K562 (cell line): ENCODE measurements around the gene RPL9. TPM values are rescaled to one million over a fixed set of nuclear protein-coding genes. Genes with fewer than 3 reads are reported as not detected.

ENCODE experiments used
- ETV6 ChIP-seq, 3 experiments: fragments of 150-350 bp in 1 of 3; sonication (generic) in 1 of 3; formaldehyde crosslinking in 1 of 3; IDR thresholded peaks; 2 replicates each; pipeline versions ENCODE4 v1.6.1 to v1.8.0; 2014 to 2022; ENCODE audit warnings: borderline replicate concordance in 2 of 3, low read depth in 2 of 3, antibody characterized with exemption in 1 of 3, low read length in 1 of 3, mild to moderate bottlenecking in 1 of 3, missing genetic modification reagents in 1 of 3
- FOXK1 ChIP-seq: sonication (generic); formaldehyde crosslinking; IDR thresholded peaks from 2 replicates; pipeline ENCODE4 v1.8.0; 2022; ENCODE audit warnings: missing genetic modification reagents, mild to moderate bottlenecking, borderline replicate concordance
- FUS ChIP-seq: fragments of 200-400 bp; formaldehyde crosslinking; optimal IDR thresholded peaks from 2 replicates; pipeline ENCODE3; 2017; ENCODE audit warnings: low read depth, low read length
- GATA2 ChIP-seq: sonication (generic); formaldehyde crosslinking; IDR thresholded peaks from 2 replicates; pipeline ENCODE4 v1.4.0; 2020; ENCODE audit warnings: mild to moderate bottlenecking, missing genetic modification reagents
- MAFF ChIP-seq: IDR thresholded peaks from 2 replicates; pipeline ENCODE4 v1.6.1; 2012; ENCODE audit warnings: low read length, improper control_type of control experiment
- MCM3 ChIP-seq: fragments of 450-650 bp; IDR thresholded peaks from 2 replicates; pipeline ENCODE4 v1.6.1; 2016
- MEF2A ChIP-seq: IDR thresholded peaks from 2 replicates; pipeline ENCODE4 v1.6.1; 2011; ENCODE audit warnings: low read depth, mild to moderate bottlenecking, low read length, moderate library complexity; ENCODE audit not compliant: control insufficient read depth
- NCOR1 ChIP-seq: fragments of 450-650 bp; IDR thresholded peaks from 2 replicates; pipeline ENCODE4 v1.6.1; 2016; ENCODE audit warnings: mild to moderate bottlenecking, moderate library complexity
- NR2C2 ChIP-seq, 2 experiments: fragments of 200-800 bp in 1 of 2; sonication (Bioruptor generic) in 1 of 2; sonication (generic) in 1 of 2; formaldehyde crosslinking in 1 of 2; IDR thresholded peaks; 2 replicates each; pipeline versions ENCODE4 v1.6.1 to v1.8.0; 2016 to 2022; ENCODE audit warnings: mild to moderate bottlenecking in 1 of 2, missing compliant biosample characterization in 1 of 2, missing genetic modification characterization in 1 of 2, missing genetic modification reagents in 1 of 2
- SOX6 ChIP-seq: fragments of 450-650 bp; IDR thresholded peaks from 2 replicates; pipeline ENCODE4 v1.6.1; 2014; ENCODE audit warnings: mild to moderate bottlenecking
- THRAP3 ChIP-seq: fragments of 450-650 bp; IDR thresholded peaks from 2 replicates; pipeline ENCODE4 v1.6.1; 2016; ENCODE audit warnings: mild to moderate bottlenecking, inconsistent platforms, borderline replicate concordance
- XRCC5 ChIP-seq: fragments of 200-400 bp; formaldehyde crosslinking; IDR thresholded peaks from 2 replicates; pipeline ENCODE4 v1.6.1; 2017; ENCODE audit warnings: low read depth, mild to moderate bottlenecking, low read length
- ZNF140 ChIP-seq: fragments of 250-450 bp; sonication (Bioruptor Pico); IDR thresholded peaks from 2 replicates; pipeline ENCODE4 v1.8.0; 2021; ENCODE audit warnings: moderate library complexity, mild to moderate bottlenecking, inconsistent platforms
- polyA plus RNA-seq, 8 experiments: library from polyadenylated mRNA; depleted of rRNA in 4 of 8; stranded (reverse) in 5 of 8; unstranded in 3 of 8; fragments of >200 nt; fragmentation: Nextera tagmentation in 2 of 8; fragmentation: Illumina TruSeq in 1 of 8; extraction: Ambion mirVana in 2 of 8; extraction: Trizol in 1 of 8; gene quantifications; 2 replicates each; pipeline versions ENCODE4 v1.2.1 to v1.2.3, GENCODE V29; 2011 to 2014; ENCODE audit warnings: inconsistent platforms in 1 of 8, missing spikeins in 1 of 8
- total RNA-seq, 7 experiments: library from RNA; depleted of rRNA in 6 of 7; stranded (reverse); fragments of >200 nt in 6 of 7; fragmentation: Illumina TruSeq in 2 of 7; extraction: Trizol in 2 of 7; gene quantifications; 2 replicates each; pipeline versions ENCODE4 v1.2.1 to v1.2.3, GENCODE V29; 2011 to 2021; ENCODE audit warnings: low replicate concordance in 1 of 7
- TF ChIP-seq, protein P1 (sequence below): fragments of 250-450 bp; sonication (Bioruptor Pico); IDR thresholded peaks from 2 replicates; pipeline ENCODE4 v1.9.0; 2021; ENCODE audit warnings: mild to moderate bottlenecking, inconsistent platforms
- TF ChIP-seq, protein P2 (sequence below): fragments of 450-650 bp; formaldehyde crosslinking; IDR thresholded peaks from 2 replicates; pipeline ENCODE4 v1.4.0; 2020; ENCODE audit warnings: mild to moderate bottlenecking, moderate library complexity
- TF ChIP-seq, protein P3 (sequence below): sonication (generic); formaldehyde crosslinking; IDR thresholded peaks from 2 replicates; pipeline ENCODE4 v1.8.0; 2022; ENCODE audit warnings: mild to moderate bottlenecking, missing genetic modification reagents
- TF ChIP-seq, protein P4 (sequence below): fragments of 450-650 bp; formaldehyde crosslinking; IDR thresholded peaks from 2 replicates; pipeline ENCODE4 v1.4.0; 2020; ENCODE audit warnings: mild to moderate bottlenecking, moderate library complexity
- TF ChIP-seq, protein P5 (sequence below): fragments of 250-450 bp; sonication (Bioruptor Pico); IDR thresholded peaks from 2 replicates; pipeline ENCODE4 v1.4.0; 2020; ENCODE audit warnings: mild to moderate bottlenecking, moderate library complexity

The RPL9 gene
- total and polyA plus RNA-seq, 9 of the 15 experiments (the other 6 are each of a cell fraction or from before 2014, with no cell fraction given) = 1,925 to 5,178 (median 3,033) TPM

DNA sequence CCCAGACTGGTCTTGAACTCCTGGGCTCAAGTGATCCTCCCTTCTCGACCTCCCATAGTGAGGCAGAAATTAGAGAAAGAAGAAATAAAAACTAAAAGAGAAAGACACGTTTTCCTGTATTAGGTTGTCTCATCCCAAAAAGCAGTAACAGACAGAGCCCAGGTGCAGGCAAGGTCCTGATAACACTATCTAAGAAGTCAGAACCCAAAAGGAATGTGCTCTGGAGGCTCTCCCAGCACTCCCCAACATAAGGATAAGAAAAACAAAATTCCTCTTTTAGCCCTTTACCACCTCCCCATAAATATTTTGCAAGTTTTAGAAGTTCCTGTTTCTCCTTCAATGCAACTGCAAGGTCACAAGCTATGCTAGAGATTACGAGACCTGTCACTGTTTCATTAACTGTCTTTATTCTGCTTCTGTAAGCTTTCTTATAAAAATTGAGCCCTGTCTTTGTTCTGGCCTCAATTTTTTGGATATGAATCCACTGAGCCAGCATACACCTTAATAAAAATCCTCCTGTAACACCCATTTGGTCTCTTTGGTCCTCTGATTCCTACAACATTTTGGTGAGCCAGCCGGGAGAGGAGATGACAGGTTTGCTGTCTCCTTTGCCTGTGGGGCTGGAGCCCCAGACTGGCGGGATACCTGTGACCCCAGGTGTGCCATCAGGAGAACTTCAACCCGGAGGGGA, 26.0 kb upstream of the RPL9 start (continued):
- TF ChIP-seq, protein P1, sequence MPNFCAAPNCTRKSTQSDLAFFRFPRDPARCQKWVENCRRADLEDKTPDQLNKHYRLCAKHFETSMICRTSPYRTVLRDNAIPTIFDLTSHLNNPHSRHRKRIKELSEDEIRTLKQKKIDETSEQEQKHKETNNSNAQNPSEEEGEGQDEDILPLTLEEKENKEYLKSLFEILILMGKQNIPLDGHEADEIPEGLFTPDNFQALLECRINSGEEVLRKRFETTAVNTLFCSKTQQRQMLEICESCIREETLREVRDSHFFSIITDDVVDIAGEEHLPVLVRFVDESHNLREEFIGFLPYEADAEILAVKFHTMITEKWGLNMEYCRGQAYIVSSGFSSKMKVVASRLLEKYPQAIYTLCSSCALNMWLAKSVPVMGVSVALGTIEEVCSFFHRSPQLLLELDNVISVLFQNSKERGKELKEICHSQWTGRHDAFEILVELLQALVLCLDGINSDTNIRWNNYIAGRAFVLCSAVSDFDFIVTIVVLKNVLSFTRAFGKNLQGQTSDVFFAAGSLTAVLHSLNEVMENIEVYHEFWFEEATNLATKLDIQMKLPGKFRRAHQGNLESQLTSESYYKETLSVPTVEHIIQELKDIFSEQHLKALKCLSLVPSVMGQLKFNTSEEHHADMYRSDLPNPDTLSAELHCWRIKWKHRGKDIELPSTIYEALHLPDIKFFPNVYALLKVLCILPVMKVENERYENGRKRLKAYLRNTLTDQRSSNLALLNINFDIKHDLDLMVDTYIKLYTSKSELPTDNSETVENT (CRISPR knock-in tag) = no peak
- TF ChIP-seq, protein P2, sequence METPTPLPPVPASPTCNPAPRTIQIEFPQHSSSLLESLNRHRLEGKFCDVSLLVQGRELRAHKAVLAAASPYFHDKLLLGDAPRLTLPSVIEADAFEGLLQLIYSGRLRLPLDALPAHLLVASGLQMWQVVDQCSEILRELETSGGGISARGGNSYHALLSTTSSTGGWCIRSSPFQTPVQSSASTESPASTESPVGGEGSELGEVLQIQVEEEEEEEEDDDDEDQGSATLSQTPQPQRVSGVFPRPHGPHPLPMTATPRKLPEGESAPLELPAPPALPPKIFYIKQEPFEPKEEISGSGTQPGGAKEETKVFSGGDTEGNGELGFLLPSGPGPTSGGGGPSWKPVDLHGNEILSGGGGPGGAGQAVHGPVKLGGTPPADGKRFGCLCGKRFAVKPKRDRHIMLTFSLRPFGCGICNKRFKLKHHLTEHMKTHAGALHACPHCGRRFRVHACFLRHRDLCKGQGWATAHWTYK (CRISPR knock-in tag) = no peak
- TF ChIP-seq, protein P3, sequence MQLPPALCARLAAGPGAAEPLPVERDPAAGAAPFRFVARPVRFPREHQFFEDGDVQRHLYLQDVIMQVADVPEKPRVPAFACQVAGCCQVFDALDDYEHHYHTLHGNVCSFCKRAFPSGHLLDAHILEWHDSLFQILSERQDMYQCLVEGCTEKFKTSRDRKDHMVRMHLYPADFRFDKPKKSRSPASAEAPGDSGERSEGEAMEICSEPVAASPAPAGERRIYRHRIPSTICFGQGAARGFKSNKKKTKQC = no peak
- TF ChIP-seq MEF2A (no peak), NCOR1 (peak; percentile 60), FUS (no peak), GATA2 (no peak), SOX6 (peak; percentile 30; the same call in 1 of the 2 replicates), THRAP3 (no peak), ZNF140 (no peak), ETV6 (IDR thresholded peaks at IDR 0.05; ENCODE audit: borderline replicate concordance in 1 of 2, low read depth in 2 of 2, low read length in 1 of 2) (no peak), ETV6 (CRISPR knock-in tag; IDR thresholded peaks at IDR 0.05; ENCODE audit: borderline replicate concordance) (no peak), FOXK1 (no peak), MAFF (no peak), MCM3 (no peak), XRCC5 (no peak), NR2C2 (CRISPR knock-in tag; IDR thresholded peaks at IDR 0.05) (no peak), NR2C2 (tag; IDR thresholded peaks at IDR 0.05) (no peak)
- TF ChIP-seq, protein P4, sequence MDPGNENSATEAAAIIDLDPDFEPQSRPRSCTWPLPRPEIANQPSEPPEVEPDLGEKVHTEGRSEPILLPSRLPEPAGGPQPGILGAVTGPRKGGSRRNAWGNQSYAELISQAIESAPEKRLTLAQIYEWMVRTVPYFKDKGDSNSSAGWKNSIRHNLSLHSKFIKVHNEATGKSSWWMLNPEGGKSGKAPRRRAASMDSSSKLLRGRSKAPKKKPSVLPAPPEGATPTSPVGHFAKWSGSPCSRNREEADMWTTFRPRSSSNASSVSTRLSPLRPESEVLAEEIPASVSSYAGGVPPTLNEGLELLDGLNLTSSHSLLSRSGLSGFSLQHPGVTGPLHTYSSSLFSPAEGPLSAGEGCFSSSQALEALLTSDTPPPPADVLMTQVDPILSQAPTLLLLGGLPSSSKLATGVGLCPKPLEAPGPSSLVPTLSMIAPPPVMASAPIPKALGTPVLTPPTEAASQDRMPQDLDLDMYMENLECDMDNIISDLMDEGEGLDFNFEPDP (CRISPR knock-in tag) = no peak
- TF ChIP-seq, protein P5, sequence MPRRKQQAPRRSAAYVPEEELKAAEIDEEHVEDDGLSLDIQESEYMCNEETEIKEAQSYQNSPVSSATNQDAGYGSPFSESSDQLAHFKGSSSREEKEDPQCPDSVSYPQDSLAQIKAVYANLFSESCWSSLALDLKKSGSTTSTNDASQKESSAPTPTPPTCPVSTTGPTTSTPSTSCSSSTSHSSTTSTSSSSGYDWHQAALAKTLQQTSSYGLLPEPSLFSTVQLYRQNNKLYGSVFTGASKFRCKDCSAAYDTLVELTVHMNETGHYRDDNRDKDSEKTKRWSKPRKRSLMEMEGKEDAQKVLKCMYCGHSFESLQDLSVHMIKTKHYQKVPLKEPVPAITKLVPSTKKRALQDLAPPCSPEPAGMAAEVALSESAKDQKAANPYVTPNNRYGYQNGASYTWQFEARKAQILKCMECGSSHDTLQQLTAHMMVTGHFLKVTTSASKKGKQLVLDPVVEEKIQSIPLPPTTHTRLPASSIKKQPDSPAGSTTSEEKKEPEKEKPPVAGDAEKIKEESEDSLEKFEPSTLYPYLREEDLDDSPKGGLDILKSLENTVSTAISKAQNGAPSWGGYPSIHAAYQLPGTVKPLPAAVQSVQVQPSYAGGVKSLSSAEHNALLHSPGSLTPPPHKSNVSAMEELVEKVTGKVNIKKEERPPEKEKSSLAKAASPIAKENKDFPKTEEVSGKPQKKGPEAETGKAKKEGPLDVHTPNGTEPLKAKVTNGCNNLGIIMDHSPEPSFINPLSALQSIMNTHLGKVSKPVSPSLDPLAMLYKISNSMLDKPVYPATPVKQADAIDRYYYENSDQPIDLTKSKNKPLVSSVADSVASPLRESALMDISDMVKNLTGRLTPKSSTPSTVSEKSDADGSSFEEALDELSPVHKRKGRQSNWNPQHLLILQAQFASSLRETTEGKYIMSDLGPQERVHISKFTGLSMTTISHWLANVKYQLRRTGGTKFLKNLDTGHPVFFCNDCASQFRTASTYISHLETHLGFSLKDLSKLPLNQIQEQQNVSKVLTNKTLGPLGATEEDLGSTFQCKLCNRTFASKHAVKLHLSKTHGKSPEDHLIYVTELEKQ (CRISPR knock-in tag) = no peak
